Left forelimb (tissue), 1 donor: Measurements from ENCODE around the gene GPR156.

Experiments
- DNase-seq: peaks from one replicate; pipeline ENCODE4 v3.0.0-alpha.2; 2018; ENCODE audit warnings: low spot score

GPR156 gene

DNA sequence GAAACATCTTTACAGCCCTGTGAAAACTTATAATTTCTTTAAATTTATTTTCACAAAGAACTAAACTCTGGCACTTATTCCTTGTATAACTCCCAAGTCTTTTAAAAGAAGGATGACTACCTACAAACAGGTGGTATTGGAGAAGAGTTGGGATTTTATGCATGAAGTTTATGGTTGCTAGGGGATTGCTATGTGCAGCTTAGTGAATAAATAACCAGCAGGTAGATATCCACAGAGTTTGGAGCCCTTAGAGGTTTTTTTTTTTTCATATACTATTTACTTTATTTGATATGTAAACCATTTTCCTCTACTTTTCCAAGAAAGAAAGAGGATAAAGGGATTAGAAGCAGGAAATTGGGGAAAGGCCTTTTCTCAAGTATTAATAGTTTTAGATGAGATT lies 91.5 kb downstream of the GPR156 start:
- DNase-seq, result no peak

DNA sequence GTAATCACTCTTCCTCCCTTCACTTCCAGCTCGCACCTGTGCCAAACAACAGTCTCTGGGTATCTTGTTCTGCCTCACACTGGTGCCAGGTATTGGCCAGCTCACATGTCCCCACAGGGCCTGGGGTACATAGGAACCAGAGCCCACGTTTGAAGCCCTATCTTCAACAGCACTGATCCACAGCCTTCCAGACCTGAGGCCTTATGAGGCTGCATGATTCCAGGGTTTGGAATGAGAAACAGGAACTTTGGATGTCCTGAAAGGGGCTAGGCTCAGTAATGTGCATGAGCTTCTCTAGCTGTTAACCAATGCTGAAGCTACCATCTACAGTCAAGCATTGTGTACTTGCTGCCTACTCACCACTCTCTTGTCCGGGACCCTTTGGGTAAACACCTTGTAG lies 92.4 kb downstream of the GPR156 start:
- DNase-seq, result no peak

DNA sequence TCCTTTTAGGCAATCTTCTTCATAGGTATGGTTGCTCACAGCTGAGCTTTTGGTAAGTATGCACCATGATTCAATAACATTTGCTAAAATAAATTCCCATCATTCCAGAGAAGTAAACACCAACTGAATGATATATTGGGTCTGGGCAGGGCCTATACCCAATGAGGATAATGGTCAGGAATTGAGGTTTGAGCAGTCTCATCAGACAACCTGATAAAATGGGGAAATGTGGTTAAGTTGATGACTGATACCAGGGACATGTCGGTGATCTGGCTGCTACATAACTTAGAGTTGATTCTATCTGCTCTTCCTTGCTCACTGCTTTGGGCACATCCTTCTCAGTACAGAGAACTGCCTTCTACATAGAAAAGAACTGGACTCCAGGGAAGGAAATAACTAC lies 92.9 kb downstream of the GPR156 start:
- DNase-seq, result no peak

DNA sequence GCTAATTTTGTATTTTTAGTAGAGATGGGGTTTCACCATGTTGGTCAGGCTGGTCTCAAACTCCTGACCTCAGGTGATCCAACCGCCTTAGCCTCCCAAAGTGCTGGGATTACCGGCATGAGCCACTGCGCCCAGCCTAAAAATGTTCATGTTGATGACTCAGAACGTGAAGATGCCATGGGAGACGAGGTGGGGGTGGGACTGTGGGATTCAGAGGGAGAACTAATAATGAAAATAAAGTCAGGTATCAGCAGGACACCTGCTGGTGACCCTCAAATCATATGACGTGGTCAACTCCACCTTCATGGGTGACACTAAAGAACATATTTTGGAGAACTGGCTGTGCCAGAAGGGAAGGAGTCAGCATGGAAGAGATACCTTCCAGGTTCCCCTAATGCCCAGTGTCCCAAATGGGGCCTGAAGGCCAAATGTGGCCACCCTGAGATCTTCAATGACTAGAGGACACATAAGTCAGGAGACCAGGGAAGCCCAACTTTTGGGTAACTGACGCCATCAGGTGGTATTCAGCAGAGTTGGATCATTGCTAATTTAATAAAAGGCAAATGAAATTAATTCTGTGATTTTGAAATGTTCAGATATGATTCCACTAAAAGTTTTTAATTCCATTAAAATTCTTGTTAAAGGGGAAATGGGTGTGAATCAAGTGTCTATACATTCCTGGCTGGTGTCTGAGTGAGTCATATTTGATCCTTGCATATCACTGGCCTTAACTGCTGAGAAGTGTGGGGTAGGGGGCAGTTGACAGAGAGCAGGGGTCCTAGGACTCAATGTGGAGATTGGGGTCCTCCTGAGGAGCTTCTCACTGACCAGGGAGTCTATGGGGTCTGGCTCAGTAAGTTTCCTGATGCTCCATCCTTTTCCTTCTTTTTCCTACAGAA lies 102.2 kb downstream of the GPR156 start:
- no peak for DNase-seq

DNA sequence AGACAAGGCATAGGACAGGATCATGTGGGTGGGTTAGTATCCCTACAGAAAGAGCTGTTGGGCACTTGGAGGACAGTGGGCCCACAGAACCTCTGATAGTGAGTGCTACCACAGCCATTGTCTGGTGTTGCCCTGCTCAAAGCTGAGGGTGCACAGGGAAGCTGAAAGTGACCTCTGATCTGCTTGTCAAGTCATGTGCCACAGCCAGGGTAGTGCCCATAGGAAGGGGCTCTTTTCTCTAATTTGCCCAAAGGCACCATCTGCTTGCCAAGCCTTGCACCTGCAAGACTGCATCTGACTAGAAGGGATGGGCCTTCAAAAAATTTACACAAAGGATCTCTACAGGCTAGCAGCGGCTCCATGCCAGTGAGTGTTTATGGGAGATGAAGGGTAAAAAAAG lies 103.4 kb downstream of the GPR156 start:
- no peak for DNase-seq

DNA sequence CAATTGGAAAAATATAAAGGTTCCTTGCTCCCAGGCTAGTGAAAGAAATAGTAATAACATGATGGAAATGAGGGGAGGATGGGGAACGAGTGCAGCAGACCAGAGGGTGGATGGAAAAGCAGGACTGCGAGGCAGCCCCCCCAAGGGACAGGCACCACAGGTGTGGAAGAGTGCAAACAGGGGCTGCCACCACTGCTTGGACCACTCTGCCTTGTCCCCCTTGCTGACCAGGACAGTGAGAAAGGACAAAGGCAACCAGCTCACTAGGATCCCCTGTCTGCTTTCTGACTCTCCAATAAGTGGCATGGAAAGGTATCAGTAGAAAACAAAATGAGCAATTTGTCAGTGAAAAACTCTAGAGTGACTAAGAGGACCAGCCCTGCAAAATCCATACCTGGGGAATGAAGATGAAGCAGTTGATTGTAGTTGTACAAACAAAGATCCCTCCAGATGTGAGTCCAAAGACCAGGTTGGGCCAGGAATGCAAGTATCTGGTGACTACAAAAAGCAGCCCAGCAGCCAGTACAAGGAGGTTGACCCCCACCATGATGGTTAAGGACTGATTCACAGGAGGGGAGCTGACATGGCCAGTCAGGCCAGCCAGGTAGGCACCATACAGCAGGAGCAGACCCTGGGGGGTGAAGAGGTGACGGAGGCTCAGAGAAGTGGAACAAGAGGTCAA lies 104.2 kb downstream of the GPR156 start:
- DNase-seq, result no peak

DNA sequence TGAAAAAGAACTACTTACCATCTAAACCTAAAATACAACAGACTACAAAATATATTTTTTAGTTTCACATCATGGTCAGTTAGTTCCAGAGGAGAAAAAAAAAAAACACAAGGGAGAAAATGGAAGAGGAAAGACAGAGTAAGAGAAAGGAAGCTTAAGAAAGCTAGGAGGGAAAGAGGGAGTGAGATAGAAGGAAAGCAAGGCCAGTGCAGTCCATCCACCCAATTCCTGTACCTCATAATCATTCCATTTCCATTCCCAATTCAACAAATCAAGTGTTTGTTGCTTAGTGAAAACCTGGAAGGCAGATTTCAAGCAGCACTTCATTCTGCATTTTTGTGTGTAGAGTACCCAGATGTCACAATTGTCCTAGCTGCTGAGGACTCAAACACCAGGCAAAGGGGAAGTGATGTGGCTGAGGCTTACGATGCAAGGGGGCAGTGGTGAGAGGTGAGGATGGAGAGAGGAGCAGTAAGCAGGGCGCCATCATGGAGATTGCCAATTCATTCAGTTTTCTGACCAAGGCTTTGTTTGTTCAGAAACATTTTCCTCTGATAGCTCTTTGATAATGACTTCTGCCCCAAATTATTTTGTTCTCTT lies 107.2 kb downstream of the GPR156 start:
- no peak for DNase-seq

DNA sequence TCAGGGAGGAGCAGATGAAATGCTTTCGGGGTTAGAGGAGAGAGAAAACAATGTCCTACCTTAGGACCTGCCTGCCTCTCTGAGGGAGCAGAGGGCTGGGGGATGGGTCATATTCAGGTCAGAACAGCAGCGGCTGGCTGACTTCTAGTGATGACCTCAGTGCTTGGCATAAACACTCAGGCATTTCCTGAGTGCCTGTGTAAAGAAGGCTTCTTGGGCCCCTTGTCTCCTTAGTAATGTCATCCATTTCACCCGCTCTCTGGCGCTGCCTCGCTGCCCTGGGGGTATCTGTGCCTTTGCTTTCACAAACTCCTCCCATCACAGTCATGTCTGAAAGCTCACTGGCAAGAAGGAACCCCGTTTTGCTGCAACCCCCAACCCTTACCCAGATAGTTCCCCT lies 107.9 kb downstream of the GPR156 start:
- no peak for DNase-seq

DNA sequence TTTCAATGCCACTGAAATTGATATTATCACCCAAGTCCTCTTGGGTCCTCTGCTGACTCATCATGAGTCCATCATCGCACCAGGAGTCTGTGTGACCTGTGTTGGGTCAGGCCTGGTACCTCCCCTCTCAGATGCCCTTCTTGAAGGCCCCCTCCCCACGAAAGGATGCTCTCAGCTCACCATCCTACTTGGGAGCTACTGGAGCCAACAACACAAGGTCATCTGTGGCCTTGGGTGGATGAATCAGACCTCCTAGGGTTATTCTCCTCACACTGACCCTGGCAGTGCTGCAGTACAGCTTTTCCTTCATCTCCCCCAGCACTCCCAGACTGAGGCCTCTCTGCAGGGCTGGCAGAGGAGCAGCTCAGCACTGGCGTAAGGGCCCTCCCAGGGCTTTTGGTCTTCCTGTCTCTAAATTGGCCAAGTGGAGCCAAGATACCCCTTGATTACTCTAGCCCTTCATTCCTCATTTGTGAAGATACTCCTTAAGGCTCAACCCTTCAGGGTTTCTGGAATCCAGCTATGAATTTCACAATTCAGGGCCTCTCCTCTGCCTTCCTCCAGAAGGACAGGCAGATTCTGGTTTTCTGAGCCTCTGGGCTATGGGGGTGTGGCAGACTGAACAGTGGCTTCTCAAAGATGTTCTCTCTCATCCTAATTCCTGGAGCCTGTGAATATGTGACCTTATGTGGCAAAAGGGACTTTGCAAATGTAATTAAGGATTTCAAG lies 110.0 kb downstream of the GPR156 start:
- DNase-seq, result no peak

DNA sequence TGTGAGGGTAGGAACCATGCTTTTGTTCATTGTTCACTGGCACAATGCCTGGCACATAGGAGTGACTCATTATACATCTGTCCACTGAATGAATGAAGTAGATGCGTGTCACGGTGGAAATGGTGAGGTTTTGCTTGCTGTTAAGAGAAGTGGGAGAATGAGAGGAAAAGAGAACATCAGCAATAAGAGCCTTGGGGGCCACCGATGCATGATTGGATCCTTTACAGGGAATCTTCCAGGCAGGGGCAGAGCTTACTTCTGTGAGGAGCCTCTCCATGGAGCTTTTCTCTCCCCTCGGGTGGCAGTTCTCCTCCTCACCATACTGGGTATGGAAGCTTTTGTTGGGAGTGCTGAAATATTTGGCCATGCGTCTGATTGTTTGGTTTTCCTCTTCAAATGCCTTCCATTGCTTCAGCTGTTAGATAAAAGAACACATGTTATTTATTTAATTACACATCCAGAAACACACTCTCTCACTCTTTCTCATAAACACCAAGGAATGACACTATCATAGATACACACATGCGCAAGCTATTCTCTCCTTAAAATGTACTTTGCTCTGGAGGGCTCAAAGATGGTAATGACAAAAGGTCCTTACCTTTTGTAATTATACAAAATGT lies 111.9 kb downstream of the GPR156 start:
- DNase-seq, result no peak

DNA sequence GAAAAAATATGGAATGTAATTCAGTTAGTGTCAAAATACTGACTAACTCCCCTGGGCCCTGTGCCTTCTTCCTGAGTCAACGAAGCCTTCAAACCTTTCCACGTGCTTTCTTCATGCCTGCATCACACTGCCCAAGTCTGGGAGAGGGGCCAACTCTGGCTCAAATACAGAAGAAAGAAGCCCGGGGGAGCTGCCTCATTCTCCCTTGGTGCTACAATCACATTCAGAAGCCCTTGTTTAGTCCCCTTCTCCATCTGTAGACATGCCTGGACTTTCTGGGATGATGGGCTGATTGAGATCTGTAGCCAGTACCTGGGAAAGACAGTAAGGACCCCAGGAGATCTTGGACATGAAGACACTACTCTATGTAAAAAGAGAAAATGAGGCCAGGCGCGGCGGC lies 113.0 kb downstream of the GPR156 start:
- no peak for DNase-seq

DNA sequence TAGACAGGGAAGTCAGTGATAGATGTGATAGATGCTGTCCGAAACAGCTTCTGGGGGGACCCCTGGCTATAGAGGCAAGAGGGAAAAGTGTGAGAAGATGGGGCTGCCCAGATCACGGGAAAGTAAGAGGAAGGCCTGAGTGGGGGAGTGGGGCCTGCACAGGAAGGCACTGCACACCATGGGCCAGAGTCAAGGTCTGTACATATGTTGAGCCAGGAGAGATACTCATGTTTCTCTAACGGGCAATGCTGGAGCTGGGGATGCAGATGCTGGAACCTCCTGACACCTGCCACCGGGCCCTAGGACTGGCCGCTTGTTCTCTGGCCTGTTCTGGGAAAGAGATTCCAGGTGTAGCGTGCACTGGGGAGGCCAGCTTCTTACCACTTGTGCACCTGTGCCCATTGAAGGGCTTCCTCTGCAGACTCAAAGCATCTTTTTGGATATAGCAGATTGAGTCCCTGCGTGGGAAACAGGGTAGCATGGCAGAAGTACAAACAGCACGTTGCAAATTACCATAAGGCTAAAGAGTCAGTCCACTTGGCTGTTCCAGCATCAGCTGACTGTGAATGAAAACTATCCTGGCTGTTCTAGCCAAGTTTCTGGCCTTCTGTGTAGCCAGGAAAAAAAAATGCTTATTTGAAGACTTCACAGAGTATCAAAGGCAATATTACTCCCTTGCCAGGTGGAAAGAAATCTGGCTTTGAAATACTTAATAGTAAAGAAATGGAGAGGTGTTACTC lies 113.7 kb downstream of the GPR156 start:
- DNase-seq, result no peak

DNA sequence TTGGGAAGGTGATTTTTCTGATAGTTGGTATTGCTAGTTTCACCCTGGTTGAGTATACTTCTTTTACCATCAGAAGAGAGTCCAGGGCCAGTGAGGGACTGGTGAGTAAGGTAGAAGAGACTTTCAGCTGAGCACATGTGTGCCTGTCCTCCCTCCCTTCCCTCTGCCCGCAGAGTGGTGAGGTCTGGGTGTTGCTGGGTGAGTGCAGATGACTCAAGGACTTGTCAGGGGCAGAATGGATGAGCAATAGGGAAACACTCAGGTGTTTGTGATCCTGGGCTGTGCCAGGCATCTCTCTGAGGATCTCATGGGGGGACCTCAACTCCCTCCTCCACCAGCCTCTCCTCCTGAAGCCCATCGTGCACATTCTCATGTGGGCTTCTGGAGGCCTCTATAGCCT lies 114.8 kb downstream of the GPR156 start:
- DNase-seq, result no peak

DNA sequence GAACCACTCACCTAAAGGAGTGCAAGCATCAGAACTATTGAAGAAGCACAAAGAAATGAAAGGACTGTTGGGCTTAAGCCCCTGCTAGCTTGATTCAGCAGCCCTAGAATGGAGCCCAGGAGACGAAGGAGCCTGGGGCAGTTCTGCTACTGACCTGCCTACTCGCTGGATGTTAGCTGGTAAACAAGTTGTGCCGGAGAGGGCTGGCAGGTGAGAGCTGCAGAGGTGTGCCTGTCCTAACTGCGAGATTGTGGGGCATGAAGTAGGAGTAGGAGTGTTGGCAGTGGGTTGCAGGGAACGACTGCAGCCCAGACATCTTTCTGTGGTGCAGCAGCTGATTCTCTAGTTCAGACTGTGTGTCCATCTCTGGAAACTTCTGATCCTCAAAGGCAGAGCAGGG lies 115.6 kb downstream of the GPR156 start:
- DNase-seq, result no peak

DNA sequence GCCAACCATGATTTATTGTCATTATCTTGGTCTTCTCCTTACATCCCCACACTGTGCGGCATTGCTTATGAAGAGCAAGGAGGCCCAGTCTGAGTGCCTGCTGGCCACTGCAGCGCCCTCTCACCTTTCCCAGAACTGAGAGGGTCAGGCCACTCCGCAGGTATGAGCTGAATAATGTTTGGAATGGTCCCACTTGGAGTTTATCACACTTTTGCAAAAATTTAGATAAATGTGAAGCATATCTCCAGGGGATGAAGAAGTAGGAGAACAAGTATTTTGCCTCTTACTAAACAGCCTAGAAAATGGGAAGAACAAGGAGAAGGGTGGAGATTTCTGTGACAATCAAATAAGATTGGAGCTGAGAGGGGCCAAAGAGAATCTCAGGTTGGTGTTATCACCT lies 116.4 kb downstream of the GPR156 start:
- DNase-seq, result no peak

DNA sequence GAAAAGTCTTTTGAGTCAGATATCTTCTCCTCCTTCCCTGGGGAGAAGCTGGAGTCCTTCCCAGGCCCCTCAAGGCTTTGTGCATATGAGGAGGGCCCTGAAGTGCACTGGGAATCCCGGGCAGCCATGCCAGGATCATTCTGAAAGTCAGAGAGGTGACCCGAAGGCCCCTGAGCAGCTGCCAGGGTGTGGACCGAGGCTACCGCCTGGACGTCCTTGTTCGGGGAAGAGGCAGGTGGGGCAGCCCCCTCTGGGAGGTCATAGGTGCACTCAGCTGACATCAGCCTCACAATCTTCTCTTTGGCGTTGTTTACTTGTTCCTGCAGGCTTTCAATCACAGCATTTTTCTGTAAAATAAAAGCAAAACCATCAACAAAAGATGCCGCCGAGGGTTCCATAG lies 117.0 kb downstream of the GPR156 start:
- no peak for DNase-seq

DNA sequence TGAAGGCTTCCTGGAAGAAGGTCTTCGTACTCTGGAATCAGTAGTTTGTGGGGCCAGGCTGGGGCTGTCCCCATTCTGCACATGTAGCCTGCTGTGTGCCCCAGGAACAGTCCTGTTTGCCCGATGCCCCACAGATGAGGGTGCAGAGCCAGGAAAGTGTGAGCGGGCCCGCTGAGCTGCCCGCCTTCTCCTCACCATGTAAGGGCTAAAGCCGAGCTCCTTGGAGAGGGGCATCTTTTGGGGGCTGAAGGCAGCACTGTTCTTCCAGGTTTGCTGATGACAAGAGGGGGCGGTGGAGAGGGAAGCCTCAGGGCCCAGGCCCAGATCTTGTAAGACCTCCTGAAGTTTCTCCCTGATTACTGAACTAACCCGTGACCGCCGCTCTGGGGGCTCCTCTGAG lies 117.5 kb downstream of the GPR156 start:
- DNase-seq, result no peak

DNA sequence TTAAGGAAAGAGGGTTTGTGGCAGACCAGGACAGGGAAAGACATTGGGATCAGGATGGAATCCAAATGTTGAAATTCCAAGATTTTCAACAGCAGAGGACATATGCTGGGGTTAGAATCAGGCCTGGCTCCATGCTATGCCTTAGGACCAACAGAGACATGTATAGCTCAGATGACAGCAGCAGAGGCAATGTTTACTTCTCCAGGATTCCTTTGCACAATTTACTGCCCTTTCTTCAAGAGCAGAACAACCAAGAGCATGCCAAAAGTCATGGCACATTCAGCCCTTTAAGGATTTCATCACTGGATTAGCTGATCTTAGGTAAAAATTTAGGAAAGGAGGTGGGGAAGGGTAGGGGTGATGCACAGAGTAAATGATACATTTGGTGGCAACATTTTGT lies 121.2 kb downstream of the GPR156 start:
- no peak for DNase-seq

DNA sequence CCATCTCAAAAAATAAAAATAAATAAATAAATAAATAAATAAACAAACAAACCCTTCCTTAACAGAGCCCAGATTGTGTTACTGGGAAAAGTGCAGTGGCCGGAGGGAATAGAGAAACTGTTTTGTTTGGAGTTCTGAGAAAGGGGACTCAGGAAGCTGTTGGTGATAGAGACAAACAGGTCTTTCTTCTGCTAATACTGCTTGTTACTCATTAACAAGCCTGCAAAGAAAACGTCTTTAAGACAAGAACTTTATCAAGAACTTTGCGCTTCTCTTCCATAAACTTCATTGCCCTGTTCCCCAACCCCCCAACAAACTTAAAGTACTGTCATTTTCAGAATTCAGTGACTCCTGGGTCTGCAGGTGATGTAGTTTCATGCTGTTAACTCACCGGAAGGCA lies 122.0 kb downstream of the GPR156 start:
- DNase-seq, result no peak

DNA sequence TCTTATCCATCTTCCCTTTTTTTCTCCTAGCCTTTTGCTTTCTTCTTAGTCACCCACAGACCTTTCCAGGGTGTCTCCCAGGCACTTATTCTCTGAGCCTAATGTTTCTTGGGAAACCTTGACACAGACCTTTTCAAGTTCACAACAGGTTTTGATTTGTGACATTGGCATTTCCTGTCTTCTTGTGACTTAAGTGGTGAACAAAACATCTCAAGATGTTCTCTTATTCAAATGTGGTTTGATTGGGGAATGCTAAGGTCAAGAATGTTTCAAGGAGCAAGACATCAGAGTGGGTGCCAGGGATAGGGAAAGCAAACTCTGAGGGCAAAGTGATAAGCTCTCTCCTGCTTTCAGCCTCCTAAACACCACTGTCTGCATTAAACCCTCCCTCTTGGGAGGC lies 122.6 kb downstream of the GPR156 start:
- DNase-seq, result no peak

DNA sequence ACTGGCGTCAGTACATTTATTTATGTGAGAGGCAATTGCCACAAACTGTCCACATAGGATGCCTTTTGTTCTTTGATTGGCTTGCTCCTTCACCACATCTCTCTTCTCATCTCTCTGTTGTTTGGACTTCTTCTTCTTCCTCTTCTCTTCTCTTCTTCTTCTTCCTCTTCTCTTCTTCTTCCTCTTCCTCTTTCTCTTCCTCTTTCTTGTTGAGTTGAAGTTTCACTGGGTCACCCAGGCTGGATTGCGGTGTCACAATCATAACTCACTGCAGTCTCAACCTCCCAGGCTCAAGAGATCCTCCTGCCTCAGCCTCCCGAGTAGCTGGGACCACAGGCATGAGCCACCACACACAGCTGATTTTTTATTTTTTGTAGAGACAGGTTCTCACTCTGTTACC lies 123.1 kb downstream of the GPR156 start:
- DNase-seq, result no peak
